GM12872 (cell line): ENCODE data around the gene GLOD4.

Experiments
- TF ChIP-seq, protein P1 (sequence below): IDR thresholded peaks from 3 replicates; pipeline ENCODE4 v1.5.1; 2011; ENCODE audit warnings: low read depth, mild to moderate bottlenecking, low read length, moderate library complexity; ENCODE audit not compliant: insufficient read depth

The GLOD4 gene

DNA sequence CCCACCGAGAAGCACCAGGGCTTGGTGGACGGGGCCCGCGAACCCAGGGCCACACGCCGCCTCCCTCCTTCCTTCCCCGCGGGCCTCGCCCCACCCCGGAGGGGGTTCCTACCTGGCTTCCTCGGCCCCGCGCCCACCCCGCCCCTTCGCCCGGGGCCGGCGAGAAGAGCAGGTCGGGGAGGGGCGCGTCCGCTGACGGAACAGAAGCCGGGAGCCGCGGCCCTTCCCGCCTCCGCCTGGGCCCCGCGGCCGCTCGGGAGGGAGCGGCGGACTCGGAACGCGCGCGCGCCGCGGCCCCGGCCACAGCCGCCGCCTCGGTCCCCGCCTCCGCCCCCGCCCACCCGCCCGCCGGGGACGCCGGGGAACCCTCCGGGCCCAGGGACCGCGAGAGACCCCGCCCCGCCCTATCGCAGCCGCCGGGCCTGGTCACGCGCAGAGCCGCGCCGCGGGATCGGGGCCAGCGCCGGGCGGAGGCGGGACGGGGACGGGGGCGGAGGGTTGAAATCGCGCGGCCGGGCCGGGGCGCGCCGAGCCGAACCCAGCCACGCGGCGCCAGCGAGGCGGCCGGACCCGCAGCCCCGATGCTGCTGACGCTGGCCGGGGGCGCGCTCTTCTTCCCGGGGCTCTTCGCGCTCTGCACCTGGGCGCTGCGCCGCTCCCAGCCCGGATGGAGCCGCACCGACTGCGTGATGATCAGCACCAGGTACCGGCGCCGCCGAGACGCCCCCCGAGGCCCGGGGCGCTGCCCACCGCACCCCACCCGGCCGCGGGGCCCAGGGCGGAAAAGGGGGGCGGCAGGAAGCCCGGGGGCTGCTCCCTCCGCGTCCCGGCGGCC lies 49.8 kb downstream of the GLOD4 start, which contains the start of gene TLCD3A:
TSS of gene TLCD3A (plus strand) at position 530 of the 835 bp plus-strand sequence. CDS start at position 582, 52 bp downstream.
- TF ChIP-seq, protein P1, sequence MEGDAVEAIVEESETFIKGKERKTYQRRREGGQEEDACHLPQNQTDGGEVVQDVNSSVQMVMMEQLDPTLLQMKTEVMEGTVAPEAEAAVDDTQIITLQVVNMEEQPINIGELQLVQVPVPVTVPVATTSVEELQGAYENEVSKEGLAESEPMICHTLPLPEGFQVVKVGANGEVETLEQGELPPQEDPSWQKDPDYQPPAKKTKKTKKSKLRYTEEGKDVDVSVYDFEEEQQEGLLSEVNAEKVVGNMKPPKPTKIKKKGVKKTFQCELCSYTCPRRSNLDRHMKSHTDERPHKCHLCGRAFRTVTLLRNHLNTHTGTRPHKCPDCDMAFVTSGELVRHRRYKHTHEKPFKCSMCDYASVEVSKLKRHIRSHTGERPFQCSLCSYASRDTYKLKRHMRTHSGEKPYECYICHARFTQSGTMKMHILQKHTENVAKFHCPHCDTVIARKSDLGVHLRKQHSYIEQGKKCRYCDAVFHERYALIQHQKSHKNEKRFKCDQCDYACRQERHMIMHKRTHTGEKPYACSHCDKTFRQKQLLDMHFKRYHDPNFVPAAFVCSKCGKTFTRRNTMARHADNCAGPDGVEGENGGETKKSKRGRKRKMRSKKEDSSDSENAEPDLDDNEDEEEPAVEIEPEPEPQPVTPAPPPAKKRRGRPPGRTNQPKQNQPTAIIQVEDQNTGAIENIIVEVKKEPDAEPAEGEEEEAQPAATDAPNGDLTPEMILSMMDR = no peak

DNA sequence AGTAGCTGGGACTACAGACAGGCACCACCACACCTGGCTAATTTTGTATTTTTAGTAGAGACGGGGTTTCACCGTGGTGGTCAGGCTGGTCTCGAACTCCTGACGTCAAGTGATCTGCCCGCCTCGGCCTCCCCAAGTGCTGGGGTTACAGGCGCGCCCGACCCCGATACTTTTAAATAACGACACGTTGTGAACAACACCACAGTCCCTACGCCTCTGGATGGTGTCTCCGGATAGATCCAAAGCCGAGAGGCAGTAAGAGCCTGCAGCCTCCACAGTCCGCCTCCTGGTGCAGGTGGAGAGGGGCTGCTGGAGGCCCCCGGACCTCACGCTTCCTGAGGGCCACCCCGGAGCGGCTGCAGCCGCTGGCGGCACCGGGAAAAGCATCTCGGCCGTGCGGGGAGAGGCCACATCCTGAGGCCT lies 50.4 kb downstream of the GLOD4 start:
- TF ChIP-seq, protein P1 = no peak

DNA sequence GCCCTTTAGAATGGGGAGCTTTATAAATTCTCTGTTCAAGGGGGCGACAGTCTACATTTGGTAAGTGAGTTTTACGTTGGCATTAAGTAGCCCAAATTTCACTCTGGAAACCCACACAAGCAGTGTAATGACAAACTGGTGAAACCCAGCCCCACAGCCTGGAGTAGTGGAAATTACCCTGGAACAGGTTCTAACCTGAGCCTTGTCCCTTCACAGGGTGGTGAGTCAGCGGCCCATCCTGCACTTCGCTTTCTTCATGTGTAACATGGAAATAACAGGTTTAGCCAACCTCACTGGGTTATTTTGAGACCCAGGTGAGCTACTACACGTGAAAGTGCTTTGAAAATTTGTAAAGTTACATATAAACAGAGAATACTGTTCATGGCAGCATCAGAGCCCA lies 53.2 kb downstream of the GLOD4 start:
- TF ChIP-seq, protein P1 = no peak

DNA sequence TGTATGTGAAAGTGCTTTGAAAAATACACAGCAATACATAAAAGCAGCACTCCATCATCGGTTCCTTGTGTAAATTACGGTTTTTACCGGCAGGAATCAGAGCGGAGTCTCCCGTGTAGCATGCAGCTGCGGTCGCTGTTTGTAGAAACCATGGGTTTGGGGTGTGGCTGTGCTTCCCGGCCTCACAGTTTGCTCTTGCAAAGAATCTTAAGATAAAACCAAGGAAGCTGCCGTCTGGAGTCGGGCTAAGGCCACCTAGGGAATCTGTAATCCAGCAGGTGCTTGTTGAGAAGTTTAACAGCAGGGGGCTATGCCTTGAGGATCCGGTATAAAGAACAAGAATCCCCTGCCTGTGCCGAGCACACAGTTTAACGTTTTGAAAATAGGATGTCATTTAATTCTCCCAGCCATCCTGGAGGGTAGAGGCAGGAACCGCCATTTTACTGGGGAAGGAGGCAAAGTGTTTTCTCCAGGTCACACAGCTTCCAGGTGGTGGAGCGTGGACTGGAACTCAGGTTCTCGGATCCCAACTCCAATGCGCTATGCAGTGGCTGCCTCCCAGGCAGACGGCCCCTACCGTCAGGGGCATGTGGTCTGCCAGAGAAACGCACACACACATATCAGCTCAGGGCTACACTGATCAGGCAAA lies 55.7 kb downstream of the GLOD4 start:
- TF ChIP-seq, protein P1 = no peak

DNA sequence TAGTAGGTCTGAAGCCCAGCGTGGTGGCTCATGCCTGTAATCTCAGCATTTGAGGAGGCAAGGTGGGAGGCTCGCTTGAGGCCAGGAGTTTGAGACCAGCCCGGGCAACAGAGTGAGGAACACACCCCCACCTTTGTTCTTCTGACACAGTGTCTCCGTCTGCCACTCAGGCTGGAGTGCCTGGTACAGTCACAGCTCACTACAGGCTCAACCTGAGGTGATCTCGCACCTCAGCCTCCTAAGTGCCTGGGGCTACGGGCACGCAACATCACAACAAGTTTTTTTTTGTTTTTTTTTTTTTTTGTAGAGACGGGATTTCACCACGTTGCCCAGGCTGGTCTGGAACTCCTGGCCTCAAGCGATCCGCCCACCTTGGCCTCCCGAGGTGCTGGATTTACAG lies 56.3 kb downstream of the GLOD4 start:
- TF ChIP-seq, protein P1 = no peak

DNA sequence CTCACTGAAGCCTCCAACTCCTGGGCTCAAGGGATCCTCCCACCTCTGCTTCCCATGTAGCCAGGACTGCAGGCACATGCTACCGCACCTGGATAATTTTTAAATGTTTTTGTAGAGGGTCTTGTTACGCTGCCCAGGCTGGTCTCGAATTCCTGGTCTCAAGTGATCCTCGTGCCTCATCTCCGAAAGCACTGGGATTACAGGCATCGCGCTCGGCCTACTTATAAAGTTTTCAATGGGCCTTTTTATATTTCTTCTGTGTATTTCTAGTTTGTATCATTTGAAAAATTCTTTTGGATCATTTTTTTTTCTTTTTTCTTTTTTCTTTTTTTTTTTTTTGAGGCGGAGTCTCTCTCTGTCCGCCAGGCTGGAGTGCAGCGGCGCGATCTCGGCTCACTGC lies 57.0 kb downstream of the GLOD4 start:
- TF ChIP-seq, protein P1 = no peak

DNA sequence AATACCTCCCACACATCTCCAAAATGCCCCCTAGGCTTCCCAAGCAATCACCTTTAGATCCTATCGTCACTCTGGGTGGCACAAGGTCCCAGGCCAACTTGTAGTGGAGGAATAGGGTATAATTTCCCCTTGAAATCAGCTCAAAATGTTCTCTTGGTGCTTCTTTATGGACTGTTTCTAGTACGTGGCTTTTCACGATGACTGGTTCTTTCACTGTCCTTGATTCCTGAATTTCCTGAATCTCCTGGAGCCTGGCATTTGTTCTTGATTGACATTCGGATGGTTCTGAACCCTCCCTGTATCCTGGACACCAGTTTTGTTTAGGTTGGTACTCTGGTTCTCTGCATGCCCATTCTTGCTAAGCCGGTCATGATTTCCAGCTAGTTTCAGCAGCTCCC lies 60.5 kb downstream of the GLOD4 start:
- TF ChIP-seq, protein P1 = no peak
